NOMO-1 treated with dmso at 0.1 percent for 144 hours (cell line): ENCODE data around the gene ARMC12.

ENCODE experiments used
- DNase-seq: peaks from one replicate; lab custom pipeline; 2025; ENCODE audit not compliant: unreplicated experiment; lab: John Stamatoyannopoulos, UW

Gene ARMC12

GRCh38 chr6:35718375-35718736 lies 18.5 kb upstream of the ARMC12 start:
- DNase-seq: no peak

GRCh38 chr6:35718911-35719381 lies 17.9 kb upstream of the ARMC12 start:
- DNase-seq: peak; percentile 17

- DNase-seq: no peak
Observed at GRCh38 chr6:35719404-35719829, 17.4 kb upstream of the ARMC12 start.

GRCh38 chr6:35719830-35720733 lies 16.8 kb upstream of the ARMC12 start:
- DNase-seq: peak; percentile 73

- DNase-seq: no peak
Observed at GRCh38 chr6:35722121-35722761, 14.6 kb upstream of the ARMC12 start.

GRCh38 chr6:35723587-35723986 lies 13.2 kb upstream of the ARMC12 start:
- no peak for DNase-seq

GRCh38 chr6:35724059-35724458 lies 12.8 kb upstream of the ARMC12 start:
- no peak for DNase-seq

GRCh38 chr6:35724471-35724870 lies 12.4 kb upstream of the ARMC12 start:
- no peak for DNase-seq

GRCh38 chr6:35725081-35725708 lies 11.6 kb upstream of the ARMC12 start:
- no peak for DNase-seq

GRCh38 chr6:35725721-35726438 lies 11.0 kb upstream of the ARMC12 start:
- DNase-seq: no peak

GRCh38 chr6:35727231-35727934 lies 9.4 kb upstream of the ARMC12 start:
- DNase-seq: no peak

- peak; percentile 96 for DNase-seq
Observed at GRCh38 chr6:35727935-35728682, 8.7 kb upstream of the ARMC12 start.

GRCh38 chr6:35728683-35729678 lies 7.9 kb upstream of the ARMC12 start:
- DNase-seq: no peak

- DNase-seq: no peak
Observed at GRCh38 chr6:35729722-35730121, 7.1 kb upstream of the ARMC12 start.

- DNase-seq: no peak
Observed at GRCh38 chr6:35730745-35731413, 6.0 kb upstream of the ARMC12 start.

- peak; percentile 68 for DNase-seq
Observed at GRCh38 chr6:35731414-35731735, 5.5 kb upstream of the ARMC12 start.

- DNase-seq: peak; percentile 84
Observed at GRCh38 chr6:35731736-35732532, 4.9 kb upstream of the ARMC12 start.
